A549 (cell line): ENCODE measurements around the gene HRH2.
"Not testable (repeated sequence)": the region's sequence is repeated elsewhere in the genome, so short reads cannot be mapped to it uniquely, and the experiment has no call there.

ENCODE experiments used
- CBX8 ChIP-seq: fragments of 200-600 bp; sonication (generic); IDR thresholded peaks from 2 replicates; pipeline ENCODE4 v1.6.1; 2016
- CTCF ChIP-seq: fragments of >200 bp; sonication (Bioruptor Twin); formaldehyde crosslinking; IDR thresholded peaks from 3 replicates; pipeline ENCODE4 v1.5.1; 2016
- EP300 ChIP-seq, 2 experiments: fragments of >200 bp; sonication (Bioruptor Twin); formaldehyde crosslinking; IDR thresholded peaks; 2 replicates in 1 of 2; 3 replicates in 1 of 2; pipeline ENCODE4 v1.6.1; 2016 to 2017
- GATA3 ChIP-seq: IDR thresholded peaks from 2 replicates; pipeline ENCODE4 v1.6.1; 2012; ENCODE audit warnings: borderline replicate concordance
- JUN ChIP-seq, 2 experiments: fragments of >200 bp; sonication (Bioruptor Twin); formaldehyde crosslinking; IDR thresholded peaks; 2 replicates in 1 of 2; 3 replicates in 1 of 2; pipeline ENCODE4 v1.6.1; 2016 to 2017
- KDM1A ChIP-seq: fragments of 200-600 bp; sonication (generic); IDR thresholded peaks from 2 replicates; pipeline ENCODE4 v1.6.1; 2016; ENCODE audit warnings: low read depth, mild to moderate bottlenecking
- MAFK ChIP-seq: fragments of 450-650 bp; IDR thresholded peaks from 2 replicates; pipeline ENCODE4 v1.6.1; 2014; ENCODE audit not compliant: partially characterized antibody
- MAZ ChIP-seq: fragments of 150-350 bp; IDR thresholded peaks from 2 replicates; pipeline ENCODE4 v1.6.1; 2014; ENCODE audit warnings: antibody characterized with exemption, low read depth, low read length, borderline replicate concordance
- POLR2A ChIP-seq: IDR thresholded peaks from 2 replicates; pipeline ENCODE4 v1.6.1; 2012; ENCODE audit warnings: mild to moderate bottlenecking, low read length
- RARB ChIP-seq: fragments of 250-450 bp; sonication (Bioruptor Pico); IDR thresholded peaks from 2 replicates; pipeline ENCODE4 v1.8.0; 2021; ENCODE audit warnings: mild to moderate bottlenecking, moderate library complexity
- REST ChIP-seq: fragments of 200-600 bp; sonication (generic); IDR thresholded peaks from 2 replicates; pipeline ENCODE4 v1.6.1; 2016; ENCODE audit warnings: antibody characterized with exemption, mild to moderate bottlenecking, moderate library complexity
- RFX5 ChIP-seq: fragments of 450-650 bp; IDR thresholded peaks from 2 replicates; pipeline ENCODE4 v1.7.1; 2014; ENCODE audit warnings: antibody characterized with exemption, mild to moderate bottlenecking, moderate library complexity
- ZSCAN20 ChIP-seq: fragments of 250-450 bp; sonication (Bioruptor Pico); IDR thresholded peaks from 2 replicates; pipeline ENCODE4 v1.8.0; 2022; ENCODE audit warnings: mild to moderate bottlenecking, moderate library complexity

- TF ChIP-seq CTCF; GATA3; RFX5; EP300 (IDR thresholded peaks at IDR 0.05); KDM1A; REST; ZSCAN20; JUN (IDR thresholded peaks at IDR 0.05); CBX8; MAFK; POLR2A; MAZ; RARB (CRISPR knock-in tag): not testable (repeated sequence)
Observed at GRCh38 chr5:175719109-175719432, 61.2 kb downstream of the HRH2 start.
